SKM-1 (cell line): ENCODE results near the gene LDHD.
A peak's percentile ranks its signal among the peaks of the same experiment; 100 is the strongest.
"Not testable (repeated sequence)": the region's sequence is repeated elsewhere in the genome, so short reads cannot be mapped to it uniquely, and the experiment has no call there.

Source experiments
- DNase-seq: peaks from one replicate; lab custom pipeline; 2025; ENCODE audit not compliant: unreplicated experiment; lab: John Stamatoyannopoulos, UW

LDHD gene

DNA sequence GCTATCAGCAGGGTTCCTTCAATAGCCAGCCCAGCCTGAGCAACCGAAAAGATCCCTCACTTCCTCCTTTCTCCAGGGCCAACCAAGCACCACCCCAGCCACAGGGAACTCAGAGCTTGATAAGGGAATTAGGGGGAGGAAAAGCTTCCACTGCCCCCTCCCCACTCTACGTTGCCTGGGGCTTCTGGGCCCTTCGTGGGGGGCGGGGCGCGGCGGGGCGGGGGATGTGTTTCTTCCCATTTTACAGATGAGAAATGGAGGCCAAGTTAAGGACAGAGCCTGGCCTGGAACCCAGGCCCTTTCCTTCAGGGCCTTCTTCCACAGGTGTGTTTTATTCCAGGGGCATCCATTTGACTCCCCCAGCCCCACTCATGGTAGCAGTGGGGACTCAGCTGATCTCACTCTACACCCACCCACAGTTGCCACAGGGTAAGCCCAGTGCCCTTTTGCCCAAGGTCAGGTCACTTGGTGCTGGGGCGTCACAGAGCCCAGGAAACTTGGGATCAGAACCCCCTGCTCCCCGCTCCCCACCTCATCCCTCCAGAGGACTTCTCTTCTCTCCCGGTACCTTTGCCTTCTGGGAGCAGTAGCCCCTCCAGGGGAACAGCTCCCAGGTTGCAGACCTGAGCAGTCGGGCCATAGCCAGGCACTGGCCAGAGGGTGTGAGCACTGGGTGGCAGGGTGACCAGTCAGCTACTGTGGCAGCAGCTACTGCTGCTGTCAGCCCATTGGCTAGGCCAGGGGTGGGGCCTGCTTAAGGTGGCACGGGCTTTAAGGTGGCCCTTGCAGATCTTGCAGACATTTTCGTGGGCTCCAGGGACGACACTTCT, at the start of gene LDHD:
LDHD (minus strand) TSS at position 700 of the 830 bp plus-strand sequence; CDS start at position 640, 60 bp downstream.
- DNase-seq = peak; percentile 71

- no peak for DNase-seq
These were observed 43.8 kb upstream of the LDHD start for GRCh38 chr16:75160386-75160785.

- DNase-seq = no peak
These were observed 36.1 kb upstream of the LDHD start for GRCh38 chr16:75152635-75153034.

DNA sequence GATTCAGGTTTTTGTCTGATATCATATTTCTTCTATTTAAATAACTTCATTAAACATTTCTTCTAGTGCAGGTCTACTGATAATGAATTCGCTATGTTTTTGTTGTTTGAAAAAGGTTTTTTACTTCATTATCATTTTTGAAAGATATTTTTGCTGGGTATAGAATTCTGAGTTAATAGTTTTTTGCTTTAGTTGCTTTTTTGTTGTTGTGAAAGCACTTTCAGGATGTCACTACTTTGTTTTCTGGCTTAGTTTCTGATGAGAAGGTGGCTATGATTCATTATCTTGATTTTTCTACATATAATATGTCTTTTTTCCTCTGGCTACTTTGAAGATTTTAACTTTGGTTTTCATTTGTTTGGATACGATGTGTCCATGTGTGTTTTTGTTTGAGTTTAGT, 35.2 kb upstream of the LDHD start:
- no peak for DNase-seq

DNA sequence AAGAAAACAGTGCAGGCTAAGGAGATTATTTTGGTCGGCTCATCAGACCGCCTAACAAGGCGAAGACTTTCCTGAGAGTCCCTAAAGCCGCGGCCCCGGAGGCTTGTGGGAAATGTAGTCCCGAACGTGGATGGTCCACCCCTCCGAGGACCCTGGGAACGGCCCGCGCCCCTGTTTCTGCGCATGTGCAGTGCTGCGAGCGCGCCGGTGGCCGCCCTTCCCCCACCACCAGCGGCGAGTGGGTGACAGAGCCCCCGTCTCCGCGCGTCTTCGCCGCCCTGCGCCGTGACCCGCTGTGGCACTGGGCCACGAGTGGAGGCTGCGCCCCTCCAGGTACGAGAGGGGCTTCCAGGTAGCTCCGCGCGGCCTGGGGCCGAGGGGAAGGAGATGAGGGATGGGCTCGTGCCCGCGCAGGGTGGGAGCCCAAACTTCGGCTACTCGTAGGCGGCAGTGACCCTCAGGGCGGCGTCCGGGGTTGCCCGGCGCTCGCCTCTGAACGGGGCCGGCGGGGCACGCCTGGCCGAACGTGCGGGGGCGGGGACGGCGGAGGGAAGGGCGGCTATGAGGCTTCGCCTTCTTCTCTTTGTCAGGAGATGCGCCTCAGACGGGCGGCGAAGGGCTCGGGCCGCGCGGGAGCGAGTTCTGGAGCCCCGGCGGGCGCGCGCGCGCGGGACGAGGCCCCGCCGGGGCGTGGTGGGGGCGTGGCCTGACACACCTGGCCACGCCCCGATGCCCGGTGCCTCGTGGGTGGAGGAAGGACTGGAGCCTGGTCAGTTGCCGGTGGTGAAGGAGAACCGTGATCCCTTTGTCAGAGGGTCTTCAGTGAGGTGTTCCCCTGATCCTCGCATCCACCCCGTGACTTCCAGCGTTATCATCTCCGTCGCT, 32.0 kb upstream of the LDHD start, which contains the start of gene ZFP1:
ZFP1 (plus strand) TSS at position 214 of the 885 bp plus-strand sequence. CDS start 4,428 bp downstream, outside the sequence.
- peak; percentile 79 for DNase-seq

- DNase-seq = no peak
These were observed 31.4 kb upstream of the LDHD start for GRCh38 chr16:75147968-75148310.

DNA sequence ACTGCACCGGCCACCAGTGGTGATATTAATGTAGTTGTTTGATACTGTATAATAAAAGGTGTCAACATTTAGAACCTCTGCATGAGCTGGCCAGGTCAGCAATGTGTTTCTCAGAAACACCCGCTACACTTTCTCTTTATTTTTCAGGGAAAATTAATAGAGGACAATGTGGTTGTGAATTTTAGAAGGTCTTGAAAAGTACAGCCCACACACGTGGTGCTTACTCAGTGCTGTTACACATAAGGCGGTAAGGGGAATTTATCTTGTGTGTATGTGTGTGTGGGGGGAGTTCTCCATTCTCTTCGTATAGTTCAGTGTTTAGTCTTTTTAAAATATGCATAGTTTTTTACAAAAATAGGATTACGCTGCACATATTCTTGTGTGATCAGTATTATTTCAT, 27.4 kb upstream of the LDHD start:
- no peak for DNase-seq

DNA sequence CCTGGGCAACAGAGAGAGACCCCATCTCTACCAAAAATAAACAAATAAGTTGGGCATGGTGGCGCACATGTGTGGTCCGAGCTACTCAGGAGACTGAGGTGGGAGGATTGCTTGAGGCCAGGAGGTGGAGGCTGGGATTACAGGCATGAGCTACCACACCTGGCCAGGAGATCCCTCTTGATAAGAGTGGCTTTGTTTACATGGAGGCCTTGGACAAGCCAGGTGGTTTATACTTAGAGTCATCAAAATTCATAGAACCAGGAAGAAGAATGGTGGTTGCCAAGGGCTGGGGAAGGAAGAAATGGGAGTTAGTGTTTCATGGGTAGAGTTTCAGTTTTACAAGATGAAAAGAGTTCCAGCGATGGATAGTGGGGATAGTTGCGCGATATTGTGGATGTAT, 22.9 kb upstream of the LDHD start:
- DNase-seq = no peak

DNA sequence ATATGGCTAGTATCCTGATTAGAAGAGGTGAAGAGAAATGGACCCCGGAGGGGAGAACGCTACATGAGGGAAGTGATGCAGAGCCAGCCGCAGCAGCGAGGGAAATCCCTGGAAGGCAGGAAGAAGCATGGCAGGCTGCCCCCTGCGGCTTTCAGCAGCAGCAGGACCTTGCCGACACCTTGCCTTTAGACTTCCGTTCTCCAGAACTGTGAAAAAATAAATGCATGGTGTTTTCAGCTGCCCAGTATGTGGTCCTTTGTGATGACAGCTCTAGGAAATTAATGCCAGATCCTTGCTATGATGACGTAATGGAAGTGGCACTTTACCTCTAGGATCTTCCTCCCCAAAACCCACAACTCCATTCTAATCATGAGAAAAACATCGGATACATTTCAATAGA, 22.1 kb upstream of the LDHD start:
- no peak for DNase-seq

GRCh38 chr16:75138233-75138632, 21.7 kb upstream of the LDHD start:
- DNase-seq = no peak

GRCh38 chr16:75131081-75131480, 14.5 kb upstream of the LDHD start:
- no peak for DNase-seq

DNA sequence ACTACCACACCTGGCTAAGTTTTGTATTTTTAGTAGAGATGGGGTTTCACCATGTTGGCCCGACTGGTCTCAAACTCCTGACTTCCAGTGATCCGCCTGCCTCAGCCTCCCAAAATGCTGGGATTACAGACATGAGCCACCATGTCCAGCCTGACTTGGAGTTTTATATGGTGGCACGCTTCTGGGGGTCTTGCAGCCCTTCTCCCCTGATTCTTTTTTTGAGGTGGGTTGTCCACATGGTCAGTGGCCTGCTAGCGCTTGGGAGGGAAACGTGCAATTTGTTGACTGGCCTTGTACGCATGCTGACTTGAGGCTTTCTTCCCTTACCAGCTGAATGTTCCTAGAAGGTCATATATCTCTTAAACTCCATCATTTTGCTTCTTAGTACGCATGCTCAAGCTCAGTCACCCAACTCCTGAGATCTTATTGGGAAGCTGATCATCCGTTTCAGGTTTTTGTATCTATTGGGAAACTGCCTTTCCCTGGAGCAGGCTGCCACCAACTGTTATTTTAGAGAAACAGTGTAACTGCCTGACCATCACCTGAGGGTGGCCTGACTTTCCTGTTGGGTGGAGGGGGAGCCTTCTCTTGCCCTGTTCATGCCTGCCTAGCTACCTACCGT, 13.7 kb upstream of the LDHD start:
- peak; percentile 3 for DNase-seq

DNA sequence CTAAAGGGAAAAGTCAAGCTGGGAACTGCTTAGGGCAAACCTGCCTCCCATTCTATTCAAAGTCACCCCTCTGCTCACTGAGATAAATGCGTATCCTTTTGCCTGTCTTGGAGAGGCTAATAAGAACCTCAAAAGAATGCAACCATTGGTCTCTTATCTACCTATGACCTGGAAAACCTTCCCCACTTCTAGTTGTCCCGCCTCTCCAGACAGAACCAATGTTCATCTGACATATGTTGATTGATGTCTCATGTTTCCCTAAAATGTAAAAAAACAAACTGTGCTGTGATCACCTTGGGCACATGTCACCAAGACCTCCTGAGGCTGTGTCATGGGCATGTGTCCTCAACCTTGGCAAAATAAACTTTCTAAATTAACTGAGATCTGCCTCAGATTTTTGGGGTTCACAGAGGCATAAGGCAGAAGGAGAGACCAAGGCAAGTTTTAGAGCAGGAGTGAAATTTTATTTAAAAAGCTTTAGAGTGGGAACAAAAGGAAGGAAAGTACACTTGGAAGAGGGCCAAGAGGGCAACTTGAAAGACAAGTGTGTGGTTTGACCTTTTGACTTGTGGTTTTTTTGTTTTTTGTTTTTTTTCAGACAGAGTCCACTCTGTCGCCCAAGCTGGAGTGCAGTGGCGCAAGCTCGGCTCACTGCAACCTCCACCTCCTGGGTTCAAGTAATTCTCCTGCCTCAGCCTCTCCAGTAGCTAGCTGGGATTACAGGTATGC, 13.0 kb upstream of the LDHD start:
- DNase-seq = not testable (repeated sequence)

- DNase-seq = no peak
These were observed 11.3 kb upstream of the LDHD start for GRCh38 chr16:75127713-75128415.

DNA sequence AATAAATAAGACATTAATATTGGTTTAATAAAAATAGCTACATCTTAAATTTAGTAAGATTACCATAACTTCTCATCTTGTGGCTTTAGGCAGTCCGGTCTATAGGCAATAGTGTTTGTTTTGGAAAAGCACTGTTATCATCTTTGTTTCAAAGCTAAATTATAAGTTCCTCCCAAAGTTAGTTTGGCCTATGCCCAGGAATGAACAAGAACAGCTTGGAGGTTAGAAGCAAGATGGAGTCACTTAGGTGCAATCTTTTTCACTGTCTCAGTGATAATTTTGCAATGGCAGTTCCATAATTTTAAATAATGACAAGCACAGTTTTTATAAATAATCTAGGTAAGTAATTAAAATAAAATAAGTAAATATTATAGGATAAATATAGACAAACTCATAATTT, 6.0 kb upstream of the LDHD start:
- DNase-seq = no peak

DNA sequence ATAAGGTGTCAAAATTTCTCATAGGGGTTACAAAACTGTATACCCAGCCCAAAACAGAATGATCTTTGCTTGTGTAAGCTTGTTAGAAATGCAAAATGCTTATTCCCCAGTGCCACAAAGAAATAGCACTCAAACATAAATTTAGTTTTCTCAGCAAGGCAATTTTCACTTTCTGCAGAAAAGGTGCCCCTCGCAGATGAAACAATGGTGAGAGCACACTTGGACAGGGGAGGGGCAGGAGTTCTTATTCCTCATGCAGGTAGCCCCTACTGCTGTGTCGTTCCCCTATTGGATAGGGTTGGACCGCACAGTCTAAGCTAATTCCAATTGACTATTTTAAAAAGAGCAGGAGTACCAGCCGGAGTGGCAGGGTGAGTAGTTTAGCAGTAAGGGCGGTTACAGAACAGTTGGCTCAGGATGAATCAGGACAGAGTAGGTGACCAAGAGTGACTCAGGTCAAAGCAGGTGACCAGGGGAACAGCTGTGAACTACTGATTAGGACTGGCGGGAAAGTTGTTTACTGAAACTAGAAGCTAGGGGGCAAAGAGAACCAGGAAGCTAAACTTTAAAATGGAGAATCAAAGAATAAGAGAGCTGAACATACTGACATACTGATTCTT, 5.5 kb upstream of the LDHD start:
- DNase-seq = no peak

GRCh38 chr16:75120253-75120652, 3.7 kb upstream of the LDHD start:
- no peak for DNase-seq

GRCh38 chr16:75118943-75119539, 2.5 kb upstream of the LDHD start:
- no peak for DNase-seq

- DNase-seq = no peak
These were observed 298 bp upstream of the LDHD start for GRCh38 chr16:75116911-75117245.
